GM23338 (cell line): ENCODE results near the gene STRC.
"Not testable (repeated sequence)": the region's sequence is repeated elsewhere in the genome, so short reads cannot be mapped to it uniquely, and the experiment has no call there.

Experiments
- CTCF ChIP-seq, 2 experiments: fragments of 200-600 bp in 1 of 2; sonication (generic) in 1 of 2; conservative IDR thresholded peaks; 2 replicates each; pipeline versions ENCODE4 v1.5.1 to v1.6.1; 2016 to 2017; ENCODE audit warnings: antibody characterized with exemption in 2 of 2, low read depth in 2 of 2, mild to moderate bottlenecking in 2 of 2, moderate library complexity in 1 of 2
- JUNB ChIP-seq: IDR thresholded peaks from one replicate; pipeline ENCODE4 v1.6.1; 2016; ENCODE audit warnings: antibody characterized with exemption; ENCODE audit not compliant: unreplicated experiment

- TF ChIP-seq JUNB; CTCF (conservative IDR thresholded peaks at IDR 0.05; ENCODE audit: low read depth in 2 of 2): not testable (repeated sequence)
These were observed 16.4 kb downstream of the STRC start for GRCh38 chr15:43602233-43602632.
